Astrocyte (in vitro differentiated cells and primary cell): ENCODE results near the gene EXOC3L2. TPM values are rescaled to one million over a fixed set of nuclear protein-coding genes. Genes with fewer than 3 reads are reported as not detected.
A peak's percentile ranks its signal among the peaks of the same experiment; 100 is the strongest.

Experiments
- DNase-seq: peaks from one replicate; pipeline ENCODE4 v3.0.0-alpha.2; 2010; ENCODE audit warnings: low read depth
- FAIRE-seq: peaks from 2 replicates; lab custom pipeline; 2011; peaks lifted over from hg19 to GRCh38; lab: Jason Lieb, UNC
- H2AFZ ChIP-seq: 2 replicates; pipeline ENCODE4 v1.6.0; 2012; ENCODE audit warnings: low read depth, low read length, inconsistent platforms
- H3K27ac ChIP-seq: 2 replicates; pipeline ENCODE4 v1.5.1; 2011; ENCODE audit warnings: low read depth, low read length, inconsistent platforms
- H3K27me3 ChIP-seq: 2 replicates; pipeline ENCODE4 v1.6.0; 2011; ENCODE audit warnings: low read length, inconsistent platforms; ENCODE audit not compliant: insufficient read depth
- H3K36me3 ChIP-seq: 2 replicates; pipeline ENCODE4 v1.5.1; 2011; ENCODE audit warnings: low read length, inconsistent platforms; ENCODE audit not compliant: insufficient read depth
- H3K4me1 ChIP-seq: 2 replicates; pipeline ENCODE4 v1.5.1; 2011; ENCODE audit warnings: low read length, inconsistent platforms; ENCODE audit not compliant: insufficient read depth
- H3K4me2 ChIP-seq: 2 replicates; pipeline ENCODE4 v1.6.0; 2012; ENCODE audit warnings: low read length, inconsistent platforms
- H3K4me3 ChIP-seq: 2 replicates; pipeline ENCODE4 v1.5.1; 2011; ENCODE audit warnings: low read depth, mild to moderate bottlenecking, low read length, inconsistent platforms; ENCODE audit not compliant: insufficient read depth
- H3K79me2 ChIP-seq: 2 replicates; pipeline ENCODE4 v1.6.0; 2012; ENCODE audit warnings: mild to moderate bottlenecking, low read length, inconsistent platforms; ENCODE audit not compliant: insufficient read depth
- H3K9ac ChIP-seq: 2 replicates; pipeline ENCODE4 v1.6.0; 2012; ENCODE audit warnings: mild to moderate bottlenecking, low read length, inconsistent platforms
- H3K9me3 ChIP-seq: 2 replicates; pipeline ENCODE4 v1.5.1; 2012; ENCODE audit warnings: low read depth, mild to moderate bottlenecking, low read length, inconsistent platforms; ENCODE audit not compliant: insufficient read depth
- H4K20me1 ChIP-seq: 2 replicates; pipeline ENCODE4 v1.6.0; 2012; ENCODE audit warnings: low read length, inconsistent platforms; ENCODE audit not compliant: insufficient read depth
- H3K27ac Mint-ChIP-seq: one replicate; pipeline ENCODE4 v1.8.0; 2021; ENCODE audit warnings: mild to moderate bottlenecking, mixed read lengths; ENCODE audit not compliant: unreplicated experiment
- H3K27me3 Mint-ChIP-seq: one replicate; pipeline ENCODE4 v1.8.0; 2021; ENCODE audit warnings: low read depth, mixed read lengths; ENCODE audit not compliant: unreplicated experiment
- H3K36me3 Mint-ChIP-seq: one replicate; pipeline ENCODE4 v1.8.0; 2021; ENCODE audit warnings: low read depth, mixed read lengths; ENCODE audit not compliant: unreplicated experiment
- H3K4me1 Mint-ChIP-seq: one replicate; pipeline ENCODE4 v1.8.0; 2021; ENCODE audit warnings: low read depth, mixed read lengths; ENCODE audit not compliant: unreplicated experiment
- H3K4me3 Mint-ChIP-seq: one replicate; pipeline ENCODE4 v1.8.0; 2021; ENCODE audit warnings: mild to moderate bottlenecking, moderate library complexity, mixed read lengths; ENCODE audit not compliant: unreplicated experiment
- H3K9me3 Mint-ChIP-seq: one replicate; pipeline ENCODE4 v1.8.0; 2021; ENCODE audit warnings: mild to moderate bottlenecking, mixed read lengths; ENCODE audit not compliant: unreplicated experiment
- CTCF ChIP-seq: IDR thresholded peaks from 2 replicates; pipeline ENCODE4 v1.5.1; 2011; ENCODE audit warnings: low read depth, mild to moderate bottlenecking, inconsistent platforms, low read length, moderate library complexity; ENCODE audit not compliant: insufficient read depth
- EZH2 ChIP-seq: IDR thresholded peaks from 2 replicates; pipeline ENCODE4 v1.6.1; 2012; ENCODE audit warnings: mild to moderate bottlenecking, low read length, inconsistent platforms; ENCODE audit not compliant: insufficient read depth
- total RNA-seq: library from RNA; stranded (reverse); gene quantifications from 2 replicates; pipeline ENCODE4 v1.2.1, GENCODE V29; 2021

The EXOC3L2 gene
- total RNA-seq, 1 donor from 2014 or later = 0.61 TPM

GRCh38 chr19:45187421-45188100 is 57.6 kb downstream of the EXOC3L2 start:
- peaks cover 4% of the 10 kb centered on the region for H4K20me1 ChIP-seq
- Mint-ChIP-seq H3K36me3 (no peaks in the 10 kb centered on the region), H3K27ac (no peak overlapping the region), H3K9me3 (no peaks in the 10 kb centered on the region), H3K4me1 (peaks cover 2% of the 10 kb centered on the region), H3K4me3 (no peak overlapping the region), H3K27me3 (peaks cover 4% of the 10 kb centered on the region)
- no peaks in the 10 kb centered on the region for H3K79me2 ChIP-seq
- no peaks in the 10 kb centered on the region for H3K27me3 ChIP-seq
- DNase-seq = no peak
- no peak for FAIRE-seq
- H2AFZ ChIP-seq = no peak overlapping the region
- no peaks in the 10 kb centered on the region for H3K36me3 ChIP-seq
- H3K4me2 ChIP-seq = no peak overlapping the region
- no peak overlapping the region for H3K4me3 ChIP-seq
- H3K4me1 ChIP-seq = no peaks in the 10 kb centered on the region
- H3K9ac ChIP-seq = no peak overlapping the region
- TF ChIP-seq CTCF = peak; percentile 41
- TF ChIP-seq EZH2 = no peak
- H3K9me3 ChIP-seq = no peaks in the 10 kb centered on the region
- no peak overlapping the region for H3K27ac ChIP-seq

GRCh38 chr19:45186509-45187334 is 58.5 kb downstream of the EXOC3L2 start:
- TF ChIP-seq EZH2 (no peak), CTCF (no peak)
- H3K4me3 ChIP-seq = no peak overlapping the region
- H3K9ac ChIP-seq = no peak overlapping the region
- no peaks in the 10 kb centered on the region for H3K9me3 ChIP-seq
- Mint-ChIP-seq H3K27ac (no peak overlapping the region), H3K36me3 (no peaks in the 10 kb centered on the region), H3K27me3 (peaks cover 4% of the 10 kb centered on the region), H3K9me3 (no peaks in the 10 kb centered on the region), H3K4me1 (peaks cover 2% of the 10 kb centered on the region), H3K4me3 (no peak overlapping the region)
- no peak for FAIRE-seq
- H3K36me3 ChIP-seq = no peaks in the 10 kb centered on the region
- H4K20me1 ChIP-seq = peaks cover 7% of the 10 kb centered on the region
- no peaks in the 10 kb centered on the region for H3K4me1 ChIP-seq
- no peak overlapping the region for H2AFZ ChIP-seq
- no peak for DNase-seq
- H3K27me3 ChIP-seq = no peaks in the 10 kb centered on the region
- no peak overlapping the region for H3K27ac ChIP-seq
- no peaks in the 10 kb centered on the region for H3K79me2 ChIP-seq
- no peak overlapping the region for H3K4me2 ChIP-seq

- no peaks in the 10 kb centered on the region for H3K27me3 ChIP-seq
- H3K36me3 ChIP-seq = no peaks in the 10 kb centered on the region
- H3K27ac Mint-ChIP-seq = no peak overlapping the region
- H3K4me1 Mint-ChIP-seq = peaks cover 5% of the 10 kb centered on the region
- H3K9me3 ChIP-seq = no peaks in the 10 kb centered on the region
- H3K9ac ChIP-seq = no peak overlapping the region
- peaks cover 4% of the 10 kb centered on the region for H3K27me3 Mint-ChIP-seq
- no peak overlapping the region for H3K27ac ChIP-seq
- FAIRE-seq (no peak), DNase-seq (no peak)
- peaks cover 4% of the 10 kb centered on the region for H3K36me3 Mint-ChIP-seq
- peaks cover 19% of the 10 kb centered on the region for H3K79me2 ChIP-seq
- no peak overlapping the region for H3K4me3 ChIP-seq
- H3K4me1 ChIP-seq = peaks cover 9% of the 10 kb centered on the region
- H2AFZ ChIP-seq = no peak overlapping the region
- no peak for TF ChIP-seq EZH2
- TF ChIP-seq CTCF = no peak
- peaks cover 24% of the 10 kb centered on the region for H4K20me1 ChIP-seq
- H3K9me3 Mint-ChIP-seq = no peaks in the 10 kb centered on the region
- H3K4me2 ChIP-seq = no peak overlapping the region
- no peak overlapping the region for H3K4me3 Mint-ChIP-seq
Observed at GRCh38 chr19:45184115-45184514, 61.1 kb downstream of the EXOC3L2 start.
